ENCODE data around the gene SCAPER.

The SCAPER gene

GRCh38 chr15:76932135-76932966 is 27.2 kb upstream of the SCAPER start:
- ChIA-PET POLR2A (interaction anchor here (0.6 kb wide), 1 partner anchor 565 kb away, joined by 3 read pairs; no protein-coding TSS in a partner anchor), CTCF (interaction anchor here (0.8 to 1.2 kb wide), 2 partner anchors 9 to 91 kb away, joined by 3 to 4 read pairs; no protein-coding TSS in a partner anchor)
- peak overlapping the region; percentile 80 for H3K4me3 ChIP-seq (ENCODE audit: low read depth, low read length)
- DNase-seq (ENCODE audit: low read depth, low spot score) = no peak
- TF ChIP-seq CTCF (IDR thresholded peaks at IDR 0.05; ENCODE audit: insufficient read depth, low read length, missing control alignments) = no peak

- ChIA-PET CTCF (interaction anchor here (1.0 to 1.3 kb wide), 3 partner anchors 19 to 92 kb away, joined by 3 read pairs; no protein-coding TSS in a partner anchor), POLR2A (interaction anchor here (0.6 to 1.5 kb wide), 3 partner anchors 23 to 596 kb away, joined by 3 to 4 read pairs (median 3); no protein-coding TSS in a partner anchor)
- peak within 1 kb of the TSS; percentile 80 for H3K4me3 ChIP-seq (ENCODE audit: low read depth, low read length)
- DNase-seq (ENCODE audit: low read depth, low spot score) = peak; percentile 44
- no peak for TF ChIP-seq CTCF (IDR thresholded peaks at IDR 0.05; ENCODE audit: insufficient read depth, low read length, missing control alignments)
These were observed 26.4 kb upstream of the SCAPER start, which contains the start of gene RCN2 for GRCh38 chr15:76931397-76932134. RCN2 (plus strand) TSS chr15:76931749; CDS start chr15:76931842, 93 bp downstream.

GRCh38 chr15:76930831-76931396 is 25.8 kb upstream of the SCAPER start:
- ChIA-PET CTCF (interaction anchor here (1.0 to 1.3 kb wide), 2 partner anchors 18 to 43 kb away, joined by 3 read pairs; no protein-coding TSS in a partner anchor), POLR2A (interaction anchor here (0.6 to 1.5 kb wide), 3 partner anchors 24 to 595 kb away, joined by 3 to 4 read pairs (median 3); no protein-coding TSS in a partner anchor)

GRCh38 chr15:76929011-76929760 is 24.0 kb upstream of the SCAPER start:
- ChIA-PET POLR2A (no interaction called here), CTCF (no interaction called here)
- DNase-seq (ENCODE audit: low read depth, low spot score) = no peak
- no peak for TF ChIP-seq CTCF (IDR thresholded peaks at IDR 0.05; ENCODE audit: insufficient read depth, low read length, missing control alignments)
- H3K4me3 ChIP-seq (ENCODE audit: low read depth, low read length) = no peak overlapping the region

More at GRCh38 chr15:76930831-76931396, 25.8 kb upstream of the SCAPER start:
- no peak for TF ChIP-seq CTCF (IDR thresholded peaks at IDR 0.05; ENCODE audit: insufficient read depth, low read length, missing control alignments)
- no peak for DNase-seq (ENCODE audit: low read depth, low spot score)
- peak overlapping the region; percentile 69 for H3K4me3 ChIP-seq (ENCODE audit: low read depth, low read length)

- CTCF ChIA-PET = no interaction called here
- no peak for DNase-seq (ENCODE audit: low read depth, low spot score)
- H3K4me3 ChIP-seq (ENCODE audit: low read depth, low read length) = no peak overlapping the region
- POLR2A ChIA-PET = no interaction called here
- TF ChIP-seq CTCF (IDR thresholded peaks at IDR 0.05; ENCODE audit: insufficient read depth, low read length, missing control alignments) = no peak
These were observed 23.1 kb upstream of the SCAPER start for GRCh38 chr15:76928201-76928600.
